ENCODE results near the gene OTOS.

Gene OTOS

DNA sequence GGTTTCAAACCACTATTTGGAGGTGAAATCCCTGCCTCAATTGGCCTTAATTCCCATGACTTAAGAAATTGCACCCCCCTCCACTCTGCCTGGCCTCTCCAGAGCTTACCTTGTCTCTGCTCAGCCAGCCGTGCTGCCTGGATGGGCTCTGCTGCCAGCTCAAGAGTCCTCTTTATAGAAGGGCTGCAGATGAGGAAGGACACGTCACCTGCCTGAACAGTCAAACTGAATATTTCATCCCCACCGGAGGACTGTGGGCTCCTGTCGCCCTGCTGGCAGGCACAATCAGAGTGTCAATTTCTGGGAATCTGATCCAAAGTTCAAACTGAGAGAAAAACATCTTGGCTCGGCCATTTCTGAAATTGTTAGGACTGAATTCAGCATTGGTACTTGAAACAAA is at the start of gene OTOS:
Gene OTOS, minus strand, starts transcription at position 148 of the 400 bp plus-strand sequence. CDS start 332 bp downstream, outside the sequence.
- no peak for DNase-seq

DNA sequence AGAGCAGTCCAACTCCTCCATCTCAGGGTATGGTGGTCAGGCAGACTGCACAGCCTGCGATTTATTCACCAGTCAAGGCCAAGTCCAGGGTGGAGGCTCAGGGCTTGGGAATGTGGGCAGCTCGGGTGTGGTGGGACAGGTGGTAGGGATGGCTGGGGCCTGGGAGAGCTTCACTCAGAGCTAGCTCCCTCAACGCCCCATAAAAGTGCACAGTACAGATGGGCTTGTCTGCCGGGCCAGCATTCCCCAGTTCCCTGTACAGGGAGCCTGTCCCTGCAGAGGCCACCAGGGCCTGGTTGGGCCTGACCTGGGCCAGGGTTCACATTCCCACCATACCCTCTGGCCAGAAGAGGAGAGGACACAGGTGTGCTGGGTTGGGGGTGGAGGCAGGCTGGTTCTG is 49.2 kb upstream of the OTOS start:
- DNase-seq = no peak

DNA sequence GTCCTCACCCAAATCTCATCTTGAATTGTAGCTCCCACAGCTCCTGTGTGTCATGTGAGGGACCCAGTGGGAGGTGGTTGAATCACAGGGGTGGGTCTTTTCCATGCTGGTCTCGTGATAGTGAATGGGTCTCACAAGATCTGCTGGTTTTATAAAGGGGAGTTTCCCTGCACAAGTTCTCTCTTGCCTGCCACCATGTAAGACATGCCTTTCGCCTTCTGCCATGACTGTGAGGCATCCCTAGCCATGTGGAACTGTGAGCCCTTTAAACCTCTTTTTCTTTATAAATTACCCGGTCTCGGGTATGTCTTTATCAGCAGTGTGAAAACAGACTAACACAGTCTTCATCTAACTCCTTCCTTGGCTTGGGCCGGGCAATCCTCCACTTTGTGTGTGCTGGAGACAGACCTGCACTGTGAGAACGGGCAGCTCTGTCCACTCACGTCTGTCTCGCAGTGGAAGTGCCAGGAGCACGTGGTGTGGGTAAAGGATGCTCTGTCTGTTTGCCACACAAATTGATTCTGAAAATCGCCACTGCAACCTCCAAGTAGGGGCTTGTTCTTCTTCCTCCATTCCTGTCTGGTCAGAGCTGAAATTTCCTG is 47.6 kb upstream of the OTOS start:
- no peak for DNase-seq

DNA sequence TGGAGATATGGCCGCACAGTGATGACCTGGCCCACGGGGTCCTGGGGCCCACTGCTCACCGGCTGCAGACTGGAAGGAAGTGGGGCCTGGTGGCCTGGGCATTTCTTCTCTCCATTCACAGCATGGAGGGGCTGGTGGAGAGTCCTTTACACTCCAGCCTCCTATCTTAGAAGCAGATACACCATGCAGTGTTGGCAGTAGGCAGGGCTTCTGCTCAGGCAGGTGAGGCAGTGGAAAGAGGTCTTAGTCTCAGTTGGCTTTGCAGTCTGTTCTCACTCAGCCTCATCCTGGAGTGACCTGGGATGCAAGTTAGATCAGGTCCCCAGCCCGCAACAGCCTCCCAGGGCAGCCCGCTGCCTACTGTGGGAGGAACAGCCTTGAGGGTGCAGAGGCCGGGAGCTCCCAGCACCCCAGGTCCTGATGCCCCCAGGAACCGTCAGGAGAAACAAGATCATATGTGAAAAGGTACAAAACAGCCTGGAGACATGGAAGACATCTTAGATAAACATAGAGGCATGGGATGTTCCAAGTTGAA is 45.8 kb upstream of the OTOS start:
- no peak for DNase-seq

DNA sequence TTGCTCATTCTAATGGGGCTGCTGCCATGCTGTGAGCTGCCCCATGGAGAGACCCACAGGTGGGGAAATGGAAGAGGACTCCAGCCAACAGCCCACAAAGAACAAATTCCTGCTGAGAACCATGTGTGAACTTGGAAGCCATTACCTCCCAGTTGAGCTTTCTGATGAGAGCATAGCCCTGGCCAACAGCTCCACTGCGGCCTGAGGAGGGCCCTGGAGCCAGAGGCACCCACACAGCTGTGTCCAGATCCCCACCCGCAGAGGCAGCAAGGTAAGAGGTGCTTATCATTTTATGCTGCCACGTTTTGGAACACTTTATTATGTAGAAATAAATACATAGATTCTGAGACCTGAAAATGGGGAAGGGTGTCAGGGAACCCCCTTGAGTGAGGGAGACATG is 44.2 kb upstream of the OTOS start:
- no peak for DNase-seq

DNA sequence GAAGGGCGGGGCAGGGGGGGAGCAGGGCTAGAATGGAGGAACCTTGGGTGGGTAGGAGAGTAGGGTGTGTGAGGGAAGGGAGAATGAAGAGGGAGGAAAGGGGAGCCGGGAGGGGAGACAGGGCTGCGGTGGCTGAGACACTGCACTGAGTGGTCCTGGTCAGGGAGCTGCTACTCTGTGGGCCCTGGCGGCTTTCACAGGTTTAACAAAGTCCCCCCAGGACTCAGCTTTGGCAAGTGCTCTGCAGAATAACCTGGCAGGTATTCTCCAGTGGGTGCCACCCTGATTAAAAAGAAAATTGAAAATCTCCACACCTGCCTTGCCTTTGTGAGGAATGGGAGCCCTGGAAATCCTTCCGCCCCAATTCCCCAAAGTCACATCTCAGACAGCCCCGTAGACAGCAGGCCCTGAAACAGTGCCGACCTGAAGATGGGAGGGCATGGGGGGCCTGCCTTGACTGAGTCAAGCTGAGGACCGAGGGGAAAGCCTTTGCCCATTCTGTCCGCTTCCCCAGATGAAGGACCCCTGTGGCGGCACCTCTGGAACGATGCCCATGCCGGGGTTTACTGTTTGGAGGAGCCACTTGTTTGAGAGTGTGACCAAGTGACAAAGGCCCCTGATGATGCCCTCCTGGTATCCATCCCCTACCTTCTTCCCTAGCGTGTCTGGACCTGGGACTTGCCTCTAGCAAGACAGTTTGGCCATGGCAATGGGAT is 43.6 kb upstream of the OTOS start:
- DNase-seq = no peak

DNA sequence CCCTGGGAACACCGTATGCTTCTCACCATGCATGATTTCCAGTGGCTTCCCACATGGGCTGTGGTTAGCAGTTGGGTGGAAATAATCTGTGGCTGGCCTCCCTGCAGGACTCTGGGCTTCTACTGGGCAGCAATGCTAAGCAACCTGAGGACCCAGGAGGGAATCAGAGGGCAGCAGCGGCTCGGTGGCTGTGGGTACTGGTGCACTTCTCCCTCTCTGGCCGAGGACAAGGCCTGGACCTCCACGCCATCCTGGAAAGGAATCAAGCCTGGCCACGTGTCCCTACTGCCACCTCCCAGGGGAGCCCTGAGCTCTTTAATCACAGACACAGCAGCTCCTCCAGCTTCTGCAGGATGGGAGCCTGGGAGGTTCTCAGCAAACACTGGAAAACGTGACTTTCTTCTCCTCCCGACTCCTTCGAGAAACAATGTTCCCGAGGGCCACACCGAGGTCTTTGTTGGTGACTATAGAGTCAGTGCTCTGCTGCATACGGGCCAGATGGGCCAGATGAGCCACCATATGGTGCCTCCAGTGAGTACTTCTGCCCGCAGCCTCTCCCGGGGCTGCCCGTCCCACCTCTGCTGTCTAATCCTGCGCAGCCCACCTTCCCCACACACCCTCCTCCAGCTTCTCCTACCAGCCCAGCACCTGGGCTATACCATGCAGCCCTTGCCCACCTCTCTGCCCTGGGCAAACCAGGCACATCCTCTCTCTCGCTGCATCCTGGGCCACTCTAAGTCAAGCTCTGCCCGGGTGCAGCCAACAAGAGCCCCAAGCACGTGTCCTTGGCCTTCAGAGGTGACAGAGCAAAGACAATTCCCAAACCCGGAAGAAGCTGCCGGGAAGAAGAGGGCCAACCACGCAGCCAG is 42.8 kb upstream of the OTOS start:
- DNase-seq = no peak

DNA sequence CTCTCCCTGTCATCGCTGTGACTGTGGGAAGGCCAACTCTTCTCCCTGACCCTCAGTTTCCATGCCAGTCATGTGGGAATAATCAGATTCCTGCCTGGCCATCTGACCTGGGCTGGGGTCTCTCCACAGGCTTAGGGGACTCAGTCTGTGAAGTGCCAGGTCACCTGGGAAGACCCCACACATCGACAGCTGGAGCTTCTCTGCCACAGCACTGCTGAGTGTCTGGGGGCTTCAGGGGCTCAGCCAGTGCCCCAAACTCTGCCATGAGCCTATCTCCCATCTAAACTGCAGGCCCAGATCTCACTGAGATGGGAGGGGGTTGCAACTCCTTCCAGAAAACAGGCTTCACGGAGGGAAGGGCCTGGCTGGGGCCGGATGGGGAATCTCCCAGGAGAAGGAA is 42.0 kb upstream of the OTOS start:
- DNase-seq = no peak

DNA sequence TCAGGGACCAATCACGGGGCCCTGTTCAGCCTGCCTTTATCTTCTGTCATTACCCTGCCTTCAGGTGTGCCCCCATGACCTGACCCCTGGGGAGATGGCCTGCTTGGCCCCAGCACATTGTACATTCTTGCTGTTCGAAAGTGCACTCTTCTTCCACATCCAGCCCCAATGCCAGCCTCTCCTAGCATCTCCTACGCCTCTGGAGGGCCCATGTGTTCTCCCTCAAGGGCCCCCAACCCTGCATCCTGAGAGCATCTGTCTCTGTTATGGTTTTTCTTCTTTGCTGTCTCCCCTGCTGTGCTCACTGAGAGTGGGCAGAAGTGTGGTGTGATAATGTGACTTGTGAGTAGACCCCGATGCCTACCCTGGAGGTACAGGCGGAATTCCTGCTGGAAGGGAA is 41.5 kb upstream of the OTOS start:
- DNase-seq = no peak

DNA sequence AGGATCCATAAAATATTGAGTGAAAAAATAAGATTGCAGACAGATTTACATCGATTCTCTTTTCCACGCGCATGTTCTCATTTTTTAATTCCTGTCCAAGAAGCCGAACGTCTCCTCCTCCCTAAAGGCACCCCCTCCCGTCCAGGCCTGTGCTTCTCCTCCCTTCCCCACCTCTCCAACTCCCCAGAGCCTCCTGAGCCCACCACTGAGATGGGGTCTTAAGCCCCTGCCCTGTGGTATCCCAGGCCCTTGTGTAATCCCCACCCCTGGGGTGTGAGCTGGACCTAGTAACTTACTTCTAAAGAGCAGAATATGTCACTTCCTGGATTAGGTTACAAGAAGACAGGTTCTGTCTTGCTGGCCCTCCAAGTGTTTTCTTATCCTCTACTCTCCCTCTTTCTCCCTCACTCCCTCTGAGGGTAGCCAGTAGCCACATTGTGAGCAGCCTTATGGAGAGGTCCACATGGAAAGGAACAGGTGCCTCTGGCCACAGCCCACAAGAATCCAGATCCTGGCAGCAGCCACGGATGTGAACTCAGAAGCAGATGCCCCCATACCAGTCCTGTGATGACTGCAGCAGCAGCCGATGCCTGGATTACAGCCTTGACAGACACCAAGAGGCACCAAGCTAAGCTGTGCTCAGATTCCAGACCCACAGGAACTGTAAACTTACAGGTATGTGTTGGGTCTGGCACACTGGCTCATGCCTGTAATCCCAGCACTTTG is 39.6 kb upstream of the OTOS start:
- DNase-seq = no peak

DNA sequence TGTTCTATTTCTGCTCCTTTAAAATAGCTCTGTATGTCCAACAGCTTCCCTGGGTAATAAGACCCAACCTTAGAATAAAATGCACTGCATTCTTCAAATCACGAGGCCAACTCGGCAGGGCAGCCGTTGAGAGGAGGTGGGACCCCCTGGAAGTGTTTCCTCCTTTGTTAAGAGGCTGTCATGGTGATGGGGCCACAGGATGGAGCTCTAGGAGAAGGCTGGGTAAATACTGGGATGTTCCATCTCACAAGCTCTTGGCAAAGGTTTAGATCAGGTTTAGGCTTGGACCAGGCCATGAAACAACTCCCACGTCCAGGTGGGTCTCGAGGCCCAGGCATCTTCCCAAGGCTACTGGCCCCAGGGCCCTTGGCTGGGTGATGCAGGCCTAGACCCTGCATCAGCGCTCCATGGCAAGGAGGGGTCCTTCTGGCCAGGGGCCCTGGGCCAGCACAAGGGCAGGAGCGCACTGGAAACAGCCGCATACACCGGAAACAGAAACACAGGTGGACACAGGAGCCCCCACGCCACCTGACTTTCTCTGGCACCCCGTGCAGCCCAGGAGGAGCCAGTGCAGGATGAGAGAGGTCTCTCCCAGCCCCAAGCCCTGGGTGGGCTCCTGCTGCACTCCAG is 38.8 kb upstream of the OTOS start:
- DNase-seq = no peak

DNA sequence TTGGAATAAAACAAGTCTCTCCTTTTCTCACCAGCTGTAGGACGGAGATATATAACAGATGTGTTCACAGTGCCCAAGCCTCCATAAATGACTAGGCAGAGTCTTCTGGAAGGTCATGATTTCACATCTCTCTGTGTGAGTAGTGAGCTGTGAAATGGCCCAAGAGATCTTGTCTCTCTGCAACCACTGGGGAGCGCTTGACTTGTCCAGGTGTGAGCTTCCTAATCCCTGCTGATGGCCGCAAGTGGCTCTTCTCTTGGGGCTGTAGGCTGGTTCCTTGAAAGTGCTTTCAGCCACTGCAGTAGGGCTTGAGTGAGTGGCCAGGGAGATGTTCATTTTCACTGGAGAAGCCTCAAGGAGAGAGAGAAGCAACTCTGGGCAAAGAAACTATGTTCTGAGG is 38.1 kb upstream of the OTOS start:
- DNase-seq = no peak

DNA sequence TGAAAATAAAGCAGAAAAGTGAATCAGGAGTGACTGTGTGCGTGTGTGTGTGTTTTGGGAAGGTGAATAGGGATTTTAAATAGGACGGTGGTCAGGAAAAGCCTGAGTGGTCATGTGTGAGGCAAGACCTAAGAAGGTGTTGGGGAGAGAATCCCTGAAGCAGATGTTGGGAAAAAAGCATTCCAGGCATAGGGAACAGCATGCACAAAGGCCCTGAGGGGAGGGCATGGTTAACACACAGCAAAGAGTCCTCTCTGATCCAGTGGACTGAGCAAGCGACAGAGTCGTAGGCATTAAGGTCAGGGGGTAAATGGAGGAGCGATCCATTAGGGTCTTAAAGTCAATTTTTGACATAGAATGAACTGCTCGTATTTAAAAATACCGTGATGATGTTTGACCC is 34.0 kb upstream of the OTOS start:
- no peak for DNase-seq

DNA sequence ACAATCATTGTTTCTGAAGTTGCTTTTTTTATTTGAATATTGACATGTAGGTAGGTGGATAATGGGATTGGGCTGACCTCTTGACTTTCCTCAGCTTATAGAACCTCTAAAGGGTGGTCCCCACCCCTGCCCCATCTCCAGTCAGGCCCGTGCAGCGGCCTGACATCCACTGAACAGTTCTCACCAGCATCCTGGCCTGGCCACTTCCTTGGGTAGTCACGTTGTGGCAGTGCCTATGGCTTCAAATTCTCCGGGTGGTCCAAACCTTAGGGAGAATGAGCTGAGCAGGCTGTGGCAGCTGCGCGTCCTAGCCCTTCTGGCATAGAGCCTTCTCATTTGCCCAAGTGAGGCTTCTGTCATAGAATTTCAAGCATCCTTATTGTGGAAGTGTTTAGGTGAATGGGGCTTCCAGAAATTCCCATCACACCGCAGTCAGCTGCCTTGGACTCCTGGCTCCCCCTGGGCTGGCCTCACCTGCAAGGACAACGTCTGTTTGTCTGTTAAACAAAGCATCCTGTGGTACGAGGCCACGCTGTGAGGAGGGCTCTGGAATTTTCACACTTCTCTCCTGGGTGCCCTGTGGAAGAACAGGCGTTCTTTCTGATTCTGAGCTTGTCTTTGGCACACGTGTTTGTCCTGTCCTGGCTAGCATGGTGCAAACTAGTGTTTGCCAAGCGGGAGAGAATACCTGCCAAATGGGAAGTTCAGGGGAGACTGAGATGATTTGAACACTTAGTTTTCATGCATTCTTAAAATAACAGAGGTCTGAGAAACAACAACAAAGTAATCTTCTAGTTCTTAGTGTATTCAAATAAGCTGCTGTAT is 31.8 kb upstream of the OTOS start:
- DNase-seq = no peak

DNA sequence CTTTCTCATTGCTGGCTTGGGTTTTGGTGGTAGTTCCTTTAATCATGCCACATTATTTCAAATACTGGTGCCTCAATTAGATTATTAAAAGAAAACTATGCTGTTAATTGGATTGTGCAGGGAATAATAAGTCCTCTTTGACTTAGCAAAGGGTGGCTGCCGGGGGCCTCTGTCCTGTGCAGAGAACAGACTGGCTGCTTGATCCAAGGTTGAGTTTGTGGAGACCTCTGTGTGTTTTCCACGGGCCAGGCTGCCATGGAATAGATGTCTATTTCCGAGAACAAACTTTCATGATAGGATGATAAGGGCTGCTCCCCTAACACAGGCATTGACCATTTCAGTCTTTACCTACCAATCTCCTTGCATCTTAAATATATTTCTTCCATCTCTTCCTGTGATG is 30.4 kb upstream of the OTOS start:
- no peak for DNase-seq

DNA sequence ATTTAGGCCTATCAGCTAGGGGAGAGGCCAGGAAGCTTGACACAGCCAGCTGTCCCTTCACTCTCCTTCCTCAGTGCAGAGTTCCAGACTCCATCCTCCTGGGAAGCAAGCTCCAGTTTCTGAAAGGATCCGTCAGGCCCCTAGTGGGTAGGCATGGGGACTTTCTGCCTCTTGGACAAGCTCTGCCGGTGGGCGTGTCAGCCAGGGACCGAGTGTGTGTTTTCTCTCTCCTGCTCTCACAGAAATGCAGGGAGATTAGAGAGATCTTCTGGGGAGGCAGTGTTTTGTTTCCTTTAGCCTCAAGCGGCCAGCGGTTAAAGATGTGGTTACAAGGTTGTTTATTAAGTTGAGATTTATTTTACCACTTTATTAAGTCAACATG is 29.9 kb upstream of the OTOS start:
- no peak for DNase-seq

DNA sequence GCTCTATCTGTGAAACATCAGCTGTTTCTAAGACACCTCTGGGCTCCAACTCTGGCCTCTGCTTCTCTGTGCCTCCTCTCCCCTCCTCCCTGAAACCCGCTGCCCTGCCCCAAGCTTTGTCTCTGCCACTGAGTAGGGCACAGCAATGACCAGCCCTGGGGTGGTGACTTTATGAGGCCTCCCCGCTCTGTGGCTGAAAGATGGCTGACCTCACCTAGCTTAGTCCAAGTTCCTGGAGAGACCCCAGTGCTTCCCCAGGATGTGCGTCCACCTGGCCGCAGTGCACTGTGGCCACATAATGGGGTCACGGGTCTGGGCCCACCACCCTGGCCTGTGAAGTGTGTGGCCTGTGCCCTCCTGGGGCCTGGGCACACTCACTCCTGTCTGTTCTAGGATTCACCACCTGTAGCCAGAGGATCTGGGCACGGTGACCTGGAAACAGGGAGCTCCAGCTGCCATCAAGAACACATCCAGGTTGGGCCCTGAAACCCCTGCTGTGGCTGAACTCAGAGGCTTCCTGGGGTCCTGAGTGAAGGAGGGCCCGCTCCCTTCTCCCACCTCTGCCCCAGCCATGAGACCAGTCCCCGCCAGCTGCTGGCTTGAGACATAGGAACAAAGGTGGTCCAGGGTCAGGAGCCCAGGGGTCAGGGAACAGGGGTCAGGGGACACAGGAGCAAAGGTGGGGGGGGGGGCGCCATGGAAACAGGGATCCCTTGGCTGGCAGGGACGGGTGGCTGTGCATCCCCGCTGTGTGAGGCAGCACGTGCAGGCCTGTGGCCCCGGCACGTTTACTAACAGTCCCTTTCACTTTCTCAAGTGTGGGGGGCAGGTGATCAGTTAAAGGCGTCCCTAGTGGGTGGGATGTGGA is 29.3 kb upstream of the OTOS start:
- DNase-seq = no peak

DNA sequence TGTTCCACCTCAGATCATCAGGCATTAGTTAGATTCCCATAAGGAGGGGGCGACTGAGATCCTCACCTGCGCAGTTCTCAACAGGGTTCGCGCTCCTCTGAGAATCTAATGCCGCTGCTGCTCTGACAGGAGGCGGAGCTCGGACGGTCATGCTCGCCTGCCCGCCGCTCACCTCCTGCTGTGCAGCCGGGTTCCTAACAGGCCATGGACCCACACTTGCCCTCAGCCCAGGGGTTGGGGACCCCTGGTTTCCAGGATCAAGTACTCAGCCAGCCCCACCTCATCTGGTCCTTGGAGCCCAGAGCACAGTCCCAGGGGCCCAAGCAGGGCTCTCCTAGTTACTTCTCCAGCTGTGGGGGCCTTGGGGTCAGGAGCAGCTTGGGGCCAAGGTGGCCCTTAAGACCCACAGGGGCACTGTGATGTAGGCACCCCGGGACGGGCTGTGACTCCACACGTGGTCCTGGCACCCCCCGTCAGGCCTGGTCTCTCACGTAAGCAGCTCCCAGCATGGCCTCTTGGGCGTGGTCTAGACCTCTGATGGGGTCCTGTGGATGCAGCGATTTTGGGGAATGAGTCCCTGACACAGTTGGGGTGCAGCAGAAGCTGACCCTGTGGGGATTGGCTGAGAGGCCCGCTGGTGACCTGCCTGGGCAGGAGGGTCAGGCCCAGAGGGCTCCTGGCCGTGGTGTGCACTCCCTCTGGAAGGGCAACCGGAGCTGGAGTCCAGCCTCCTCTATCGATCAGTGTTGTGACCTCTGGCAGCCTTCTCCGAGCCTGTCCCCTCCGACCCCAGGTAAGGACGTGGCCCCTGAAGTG is 28.3 kb upstream of the OTOS start:
- DNase-seq = no peak

DNA sequence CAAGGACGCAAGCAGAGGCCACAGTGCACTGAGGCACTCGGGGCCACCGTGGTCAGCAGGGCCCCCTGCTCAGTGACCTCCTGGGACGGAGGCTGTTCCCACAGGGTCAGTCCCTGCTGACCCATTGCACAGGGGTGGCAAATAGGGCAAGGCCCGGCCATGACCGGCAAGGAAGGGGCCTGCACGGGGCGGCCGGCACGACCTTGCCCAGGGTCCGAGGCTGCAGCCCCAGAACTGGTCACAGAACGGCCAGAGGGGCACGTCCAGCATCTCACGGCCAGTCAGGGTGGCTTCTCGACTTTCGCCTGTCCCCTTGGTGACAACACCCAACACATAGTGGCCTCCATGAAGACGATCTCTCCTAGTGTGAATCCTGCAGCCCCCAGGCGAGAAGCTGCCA is 27.6 kb upstream of the OTOS start:
- DNase-seq = no peak

DNA sequence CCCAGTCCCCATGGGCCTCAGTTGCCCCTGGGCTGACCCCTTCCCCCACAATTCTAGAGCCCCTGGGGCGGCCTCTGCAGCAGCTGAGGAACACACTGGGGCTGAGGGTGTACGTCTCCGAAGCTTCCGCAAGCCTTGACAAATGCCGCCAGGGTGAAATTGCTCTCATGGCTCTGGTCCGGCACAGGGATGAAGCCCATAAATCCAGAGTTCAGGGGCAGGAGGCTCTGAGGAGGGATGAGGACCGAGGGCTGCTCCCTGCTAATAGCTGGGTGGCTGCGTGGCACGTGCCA is 27.1 kb upstream of the OTOS start:
- DNase-seq = no peak

All from NCI-H2081 treated with DMSO at 0.1 percent for 48 hours (cell line).